ENCODE measurements around the gene RNF214. TPM values are rescaled to one million over a fixed set of nuclear protein-coding genes. Genes with fewer than 3 reads are reported as not detected.

Gene RNF214
- total RNA-seq, 1 experiment from 2014 or later: 37.8 TPM

DNA sequence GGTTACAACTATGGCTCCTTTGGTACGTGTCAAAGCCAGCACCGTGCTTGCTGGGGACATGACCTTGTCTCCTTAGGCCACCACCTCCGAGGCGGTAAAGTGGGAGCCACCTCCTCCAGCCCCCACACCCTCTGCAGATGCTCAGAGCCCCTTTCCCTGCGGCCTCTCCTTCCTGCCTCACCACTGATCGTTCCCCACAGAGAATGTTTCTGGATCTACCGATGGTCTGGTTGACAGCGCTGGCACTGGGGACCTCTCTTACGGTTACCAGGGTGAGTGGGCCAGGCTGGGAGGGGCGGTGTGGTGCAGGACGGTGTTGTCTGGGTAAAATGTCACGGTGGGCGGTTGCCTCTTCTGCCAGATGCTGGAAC, 45.1 kb upstream of the RNF214 start:
- H3K36me3 ChIP-seq (ENCODE audit: insufficient read depth, low read length, poor library complexity, severe bottlenecking): peaks cover 13% of the 10 kb centered on the region
- H3K27me3 ChIP-seq (replicated peaks; ENCODE audit: insufficient read depth, low read depth, low read length, poor library complexity): no peaks in the 10 kb centered on the region
- no peaks in the 10 kb centered on the region for H3K9me3 ChIP-seq (ENCODE audit: low read depth, low read length, poor library complexity, severe bottlenecking)
- intact Hi-C loops (cut with micrococcal nuclease; ENCODE audit: unreplicated experiment): no loop called here
- no peak for TF ChIP-seq CTCF (conservative IDR thresholded peaks at IDR 0.05; ENCODE audit: low read depth, low read length)
- TF ChIP-seq EZH2 (IDR thresholded peaks at IDR 0.05; ENCODE audit: borderline replicate concordance, low read depth, low read length, poor library complexity, severe bottlenecking): no peak
- no peak overlapping the region for H3K27ac ChIP-seq (ENCODE audit: low read depth, low read length, poor library complexity, severe bottlenecking)
- ChIA-PET POLR2A (ENCODE audit: low non-redundant PET) (no interaction called here), CTCF (no interaction called here)
- DNase-seq (ENCODE audit: low spot score): no peak
- H3K4me1 ChIP-seq (ENCODE audit: insufficient read depth, low read length, poor library complexity, severe bottlenecking): no peaks in the 10 kb centered on the region
- BruUV-seq (replicated peaks): no TSS peak
- H3K4me3 ChIP-seq (ENCODE audit: low read depth, low read length, poor library complexity, severe bottlenecking): no peak overlapping the region

DNA sequence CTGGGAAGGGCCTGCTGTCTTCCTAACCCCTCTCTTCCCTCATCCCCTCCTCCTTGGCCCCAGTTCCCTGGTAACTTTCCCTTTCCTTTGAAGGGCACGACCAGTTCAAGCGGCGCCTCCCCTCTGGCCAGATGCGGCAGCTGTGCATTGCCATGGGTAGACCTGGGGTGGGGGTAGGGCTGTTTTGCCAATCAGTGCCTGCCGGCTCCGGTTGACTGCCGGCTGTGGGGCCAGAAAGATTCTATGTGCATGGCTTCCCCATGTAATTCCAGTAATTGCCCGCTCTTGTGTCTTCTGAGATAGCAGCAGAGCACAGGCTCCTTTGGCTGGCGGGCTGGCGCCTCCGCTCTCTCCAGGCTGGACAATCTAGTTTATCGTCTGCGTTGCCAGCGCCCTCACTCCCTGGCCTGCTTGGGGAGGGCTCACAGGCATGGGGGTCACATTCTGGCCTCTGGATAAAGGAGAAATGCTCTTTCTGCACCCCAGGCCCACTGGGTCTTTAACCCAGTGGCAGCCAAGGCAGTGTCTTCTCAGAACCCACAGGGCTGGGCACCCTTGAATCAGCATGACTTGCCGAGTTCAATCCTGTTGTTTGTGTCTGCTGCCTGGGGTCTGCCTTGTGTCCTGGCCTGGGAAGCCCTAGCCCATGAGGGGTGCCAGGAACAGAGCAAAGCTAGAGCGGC, 44.5 kb upstream of the RNF214 start:
- Histone ChIP-seq H3K4me1 (ENCODE audit: insufficient read depth, low read length, poor library complexity, severe bottlenecking) (no peaks in the 10 kb centered on the region), H3K27me3 (replicated peaks; ENCODE audit: insufficient read depth, low read depth, low read length, poor library complexity) (no peaks in the 10 kb centered on the region), H3K4me3 (ENCODE audit: low read depth, low read length, poor library complexity, severe bottlenecking) (no peak overlapping the region), H3K27ac (ENCODE audit: low read depth, low read length, poor library complexity, severe bottlenecking) (no peak overlapping the region), H3K9me3 (ENCODE audit: low read depth, low read length, poor library complexity, severe bottlenecking) (no peaks in the 10 kb centered on the region), H3K36me3 (ENCODE audit: insufficient read depth, low read length, poor library complexity, severe bottlenecking) (peaks cover 13% of the 10 kb centered on the region)
- intact Hi-C loops (cut with micrococcal nuclease; ENCODE audit: unreplicated experiment): no loop called here
- no TSS peak for BruUV-seq (replicated peaks)
- TF ChIP-seq CTCF (conservative IDR thresholded peaks at IDR 0.05; ENCODE audit: low read depth, low read length): no peak
- no peak for TF ChIP-seq EZH2 (IDR thresholded peaks at IDR 0.05; ENCODE audit: borderline replicate concordance, low read depth, low read length, poor library complexity, severe bottlenecking)
- no peak for DNase-seq (ENCODE audit: low spot score)
- ChIA-PET CTCF (no interaction called here), POLR2A (ENCODE audit: low non-redundant PET) (interaction anchor here (0.5 kb wide), 1 partner anchor 44 kb away, joined by 3 read pairs; no protein-coding TSS in a partner anchor)

DNA sequence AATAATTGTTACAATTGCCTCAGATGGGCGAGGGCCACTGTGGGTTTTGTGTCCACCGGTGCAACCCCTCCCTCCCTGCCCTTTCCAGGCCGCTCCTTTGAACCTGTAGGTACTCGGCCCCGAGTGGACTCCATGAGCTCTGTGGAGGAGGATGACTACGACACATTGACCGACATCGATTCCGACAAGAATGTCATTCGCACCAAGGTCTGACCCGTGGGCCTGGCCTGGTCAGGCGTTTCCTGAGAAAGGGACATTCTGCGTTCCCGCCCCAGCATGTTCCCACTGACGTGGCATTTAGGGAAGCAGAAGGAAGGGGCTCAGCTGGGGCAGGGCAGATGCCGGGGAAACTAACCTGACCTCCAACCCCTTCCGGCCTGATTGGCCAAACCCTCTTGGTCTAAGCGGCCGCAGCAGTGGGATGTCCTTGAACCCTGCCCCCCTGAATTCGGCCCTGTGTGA, 43.8 kb upstream of the RNF214 start:
- ChIA-PET CTCF (no interaction called here), POLR2A (ENCODE audit: low non-redundant PET) (interaction anchor here (0.5 kb wide), 1 partner anchor 45 kb away, joined by 3 read pairs; no protein-coding TSS in a partner anchor)
- no peaks in the 10 kb centered on the region for H3K27me3 ChIP-seq (replicated peaks; ENCODE audit: insufficient read depth, low read depth, low read length, poor library complexity)
- H3K9me3 ChIP-seq (ENCODE audit: low read depth, low read length, poor library complexity, severe bottlenecking): no peaks in the 10 kb centered on the region
- DNase-seq (ENCODE audit: low spot score): no peak
- H3K27ac ChIP-seq (ENCODE audit: low read depth, low read length, poor library complexity, severe bottlenecking): no peak overlapping the region
- intact Hi-C loops (cut with micrococcal nuclease; ENCODE audit: unreplicated experiment): no loop called here
- no TSS peak for BruUV-seq (replicated peaks)
- H3K4me1 ChIP-seq (ENCODE audit: insufficient read depth, low read length, poor library complexity, severe bottlenecking): no peaks in the 10 kb centered on the region
- H3K36me3 ChIP-seq (ENCODE audit: insufficient read depth, low read length, poor library complexity, severe bottlenecking): peaks cover 13% of the 10 kb centered on the region
- H3K4me3 ChIP-seq (ENCODE audit: low read depth, low read length, poor library complexity, severe bottlenecking): no peak overlapping the region
- no peak for TF ChIP-seq EZH2 (IDR thresholded peaks at IDR 0.05; ENCODE audit: borderline replicate concordance, low read depth, low read length, poor library complexity, severe bottlenecking)
- TF ChIP-seq CTCF (conservative IDR thresholded peaks at IDR 0.05; ENCODE audit: low read depth, low read length): no peak
